Gastroesophageal sphincter (tissue), 3 donors: ENCODE measurements around the gene PCDHA6.

Experiments
- CTCF ChIP-seq, 4 experiments: fragments of 200-600 bp in 2 of 4; fragments of 450-650 bp in 2 of 4; sonication (generic) in 1 of 4; IDR thresholded peaks; one replicate each; pipeline ENCODE4 v1.5.1; 2017 to 2019; ENCODE audit warnings: antibody characterized with exemption in 4 of 4, mild to moderate bottlenecking in 2 of 4, moderate library complexity in 2 of 4
- POLR2A ChIP-seq, 2 donors: fragments of 450-650 bp; IDR thresholded peaks; one replicate each; pipeline ENCODE4 v1.6.1; 2017; ENCODE audit warnings: antibody characterized with exemption in 2 of 2, mild to moderate bottlenecking in 2 of 2, moderate library complexity in 1 of 2
- POLR2AphosphoS5 ChIP-seq: sonication (generic); formaldehyde crosslinking; IDR thresholded peaks from one replicate; pipeline ENCODE4 v1.6.1; 2017; ENCODE audit warnings: antibody characterized with exemption

GRCh38 chr5:140821375-140822280, 6.1 kb upstream of the PCDHA6 start, which contains the start of gene PCDHA5:
- peak in 1 of 4 experiments; percentile 46 for TF ChIP-seq CTCF (IDR thresholded peaks at IDR 0.05)
- no peak for TF ChIP-seq POLR2AphosphoS5
- TF ChIP-seq POLR2A (IDR thresholded peaks at IDR 0.05): no peak
